Raji (cell line): ENCODE data around the gene POLE3.

Experiments used
- POLR2A ChIP-seq: IDR thresholded peaks from 2 replicates; pipeline ENCODE4 v1.6.1; 2011; ENCODE audit warnings: low read depth, low read length, control low read depth; ENCODE audit not compliant: insufficient read depth

Gene POLE3

GRCh38 chr9:113387560-113388230 is 22.8 kb downstream of the POLE3 start:
- TF ChIP-seq POLR2A = no peak

GRCh38 chr9:113386571-113387393 is 23.7 kb downstream of the POLE3 start:
- TF ChIP-seq POLR2A = no peak

- no peak for TF ChIP-seq POLR2A
Measured at GRCh38 chr9:113381909-113382411, 28.5 kb downstream of the POLE3 start.

GRCh38 chr9:113380869-113381378 is 29.6 kb downstream of the POLE3 start:
- TF ChIP-seq POLR2A = no peak

GRCh38 chr9:113376634-113377567 is 33.6 kb downstream of the POLE3 start, which contains the start of gene HDHD3:
Gene HDHD3, minus strand, starts transcription at chr9:113376986. Its CDS starts 2,632 bp downstream, at chr9:113374354.
- TF ChIP-seq POLR2A = peak; percentile 81

- no peak for TF ChIP-seq POLR2A
Measured at GRCh38 chr9:113375057-113376023, 35.1 kb downstream of the POLE3 start.

- TF ChIP-seq POLR2A = no peak
Measured at GRCh38 chr9:113373676-113374392, 36.6 kb downstream of the POLE3 start.

GRCh38 chr9:113373256-113373655 is 37.2 kb downstream of the POLE3 start:
- TF ChIP-seq POLR2A = no peak

- no peak for TF ChIP-seq POLR2A
Measured at GRCh38 chr9:113372059-113372458, 38.4 kb downstream of the POLE3 start.

- no peak for TF ChIP-seq POLR2A
Measured at GRCh38 chr9:113370806-113371325, 39.6 kb downstream of the POLE3 start.

GRCh38 chr9:113369855-113370140 is 40.7 kb downstream of the POLE3 start:
- no peak for TF ChIP-seq POLR2A

GRCh38 chr9:113368982-113369854 is 41.3 kb downstream of the POLE3 start:
- no peak for TF ChIP-seq POLR2A
